OCI-LY1 (cell line): ENCODE data around the gene SOBP.

ENCODE experiments used
- EZH2 ChIP-seq: fragments of 200-600 bp; sonication (generic), shearing (Covaris generic); IDR thresholded peaks from 2 replicates; pipeline ENCODE4 v1.8.0; 2017; ENCODE audit warnings: borderline replicate concordance, mixed run types, mild to moderate bottlenecking, antibody characterized with exemption, low read length, moderate library complexity, mixed read lengths
- TF ChIP-seq, protein P1 (sequence below): fragments of 200-600 bp; sonication (generic), shearing (Covaris generic); IDR thresholded peaks from 2 replicates; pipeline ENCODE4 v1.5.1; 2017; ENCODE audit warnings: mild to moderate bottlenecking, antibody characterized with exemption, low read length, moderate library complexity, mixed read lengths

DNA sequence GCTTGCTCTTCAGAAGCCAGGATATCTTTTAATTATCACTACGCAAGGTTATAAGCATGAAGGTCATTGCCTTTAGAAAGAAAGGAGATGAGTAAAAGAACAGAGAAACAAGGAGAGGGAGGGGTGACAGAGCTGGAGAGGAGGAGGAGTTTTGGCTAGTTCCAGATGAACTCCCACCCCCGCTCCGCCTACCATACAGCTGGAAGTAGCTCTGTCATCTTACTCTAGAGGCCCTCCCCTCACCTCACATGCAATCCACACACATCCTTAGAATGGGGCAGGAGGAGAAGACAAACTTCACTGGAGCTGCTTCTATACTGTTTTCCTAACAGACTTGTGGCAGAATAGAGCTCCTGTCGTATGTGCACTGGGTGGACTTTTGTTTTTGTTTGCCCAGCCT is 189.5 kb downstream of the SOBP start:
- TF ChIP-seq, protein P1, sequence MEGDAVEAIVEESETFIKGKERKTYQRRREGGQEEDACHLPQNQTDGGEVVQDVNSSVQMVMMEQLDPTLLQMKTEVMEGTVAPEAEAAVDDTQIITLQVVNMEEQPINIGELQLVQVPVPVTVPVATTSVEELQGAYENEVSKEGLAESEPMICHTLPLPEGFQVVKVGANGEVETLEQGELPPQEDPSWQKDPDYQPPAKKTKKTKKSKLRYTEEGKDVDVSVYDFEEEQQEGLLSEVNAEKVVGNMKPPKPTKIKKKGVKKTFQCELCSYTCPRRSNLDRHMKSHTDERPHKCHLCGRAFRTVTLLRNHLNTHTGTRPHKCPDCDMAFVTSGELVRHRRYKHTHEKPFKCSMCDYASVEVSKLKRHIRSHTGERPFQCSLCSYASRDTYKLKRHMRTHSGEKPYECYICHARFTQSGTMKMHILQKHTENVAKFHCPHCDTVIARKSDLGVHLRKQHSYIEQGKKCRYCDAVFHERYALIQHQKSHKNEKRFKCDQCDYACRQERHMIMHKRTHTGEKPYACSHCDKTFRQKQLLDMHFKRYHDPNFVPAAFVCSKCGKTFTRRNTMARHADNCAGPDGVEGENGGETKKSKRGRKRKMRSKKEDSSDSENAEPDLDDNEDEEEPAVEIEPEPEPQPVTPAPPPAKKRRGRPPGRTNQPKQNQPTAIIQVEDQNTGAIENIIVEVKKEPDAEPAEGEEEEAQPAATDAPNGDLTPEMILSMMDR: no peak
- no peak for TF ChIP-seq EZH2
